H1 (cell line): ENCODE measurements around the gene ACOT9.

ENCODE experiments used
- FOSL1 ChIP-seq: IDR thresholded peaks from 2 replicates; pipeline ENCODE4 v1.6.1; 2011; ENCODE audit warnings: mild to moderate bottlenecking, low read depth, low read length, moderate library complexity; ENCODE audit not compliant: insufficient read depth
- GABPA ChIP-seq: IDR thresholded peaks from 2 replicates; pipeline ENCODE4 v1.6.1; 2011; ENCODE audit warnings: mild to moderate bottlenecking, low read length, moderate library complexity, borderline replicate concordance; ENCODE audit not compliant: insufficient read depth
- GTF2F1 ChIP-seq: IDR thresholded peaks from 2 replicates; pipeline ENCODE4 v1.6.1; 2012; ENCODE audit warnings: low read depth, low read length, improper control_type of control experiment, borderline replicate concordance
- MAFK ChIP-seq: IDR thresholded peaks from 2 replicates; pipeline ENCODE4 v1.6.1; 2012; ENCODE audit warnings: low read depth, mild to moderate bottlenecking, improper control_type of control experiment, low read length
- PHF8 ChIP-seq: fragments of 200-600 bp; sonication (generic); conservative IDR thresholded peaks from 2 replicates; pipeline ENCODE4 v1.7.1; 2012; ENCODE audit warnings: low read depth, mild to moderate bottlenecking, inconsistent platforms, low read length, moderate library complexity
- RAD21 ChIP-seq, 2 experiments: IDR thresholded peaks in 1 of 2; conservative IDR thresholded peaks in 1 of 2; 2 replicates each; pipeline ENCODE4 v1.6.1; 2011; ENCODE audit warnings: low read depth in 2 of 2, low read length in 2 of 2, improper control_type of control experiment in 1 of 2, inconsistent platforms in 1 of 2, mild to moderate bottlenecking in 1 of 2, moderate library complexity in 1 of 2
- RXRA ChIP-seq: IDR thresholded peaks from 2 replicates; pipeline ENCODE4 v1.6.1; 2011; ENCODE audit warnings: low read depth, mild to moderate bottlenecking, low read length, moderate library complexity; ENCODE audit not compliant: insufficient read depth
- SP1 ChIP-seq: IDR thresholded peaks from 2 replicates; pipeline ENCODE4 v1.6.1; 2011; ENCODE audit warnings: low read depth, low read length
- TAF1 ChIP-seq: IDR thresholded peaks from 2 replicates; pipeline ENCODE4 v1.6.1; 2011; ENCODE audit warnings: mild to moderate bottlenecking, low read depth, low read length
- TBP ChIP-seq: IDR thresholded peaks from 2 replicates; pipeline ENCODE4 v1.6.1; 2011; ENCODE audit warnings: low read depth, low read length, improper control_type of control experiment
- TF ChIP-seq, protein P1 (sequence below), 3 experiments: IDR thresholded peaks; 1 replicate in 2 of 3; 2 replicates in 1 of 3; pipeline versions ENCODE4 v1.5.1 to v1.6.1; 2011; ENCODE audit warnings: low read length in 3 of 3, mild to moderate bottlenecking in 3 of 3, inconsistent platforms in 2 of 3, low read depth in 1 of 3, moderate library complexity in 1 of 3; ENCODE audit not compliant: insufficient read depth in 1 of 3; ENCODE audit errors: control extremely low read depth in 1 of 3

- TF ChIP-seq SP1: no peak
- TF ChIP-seq, protein P1, sequence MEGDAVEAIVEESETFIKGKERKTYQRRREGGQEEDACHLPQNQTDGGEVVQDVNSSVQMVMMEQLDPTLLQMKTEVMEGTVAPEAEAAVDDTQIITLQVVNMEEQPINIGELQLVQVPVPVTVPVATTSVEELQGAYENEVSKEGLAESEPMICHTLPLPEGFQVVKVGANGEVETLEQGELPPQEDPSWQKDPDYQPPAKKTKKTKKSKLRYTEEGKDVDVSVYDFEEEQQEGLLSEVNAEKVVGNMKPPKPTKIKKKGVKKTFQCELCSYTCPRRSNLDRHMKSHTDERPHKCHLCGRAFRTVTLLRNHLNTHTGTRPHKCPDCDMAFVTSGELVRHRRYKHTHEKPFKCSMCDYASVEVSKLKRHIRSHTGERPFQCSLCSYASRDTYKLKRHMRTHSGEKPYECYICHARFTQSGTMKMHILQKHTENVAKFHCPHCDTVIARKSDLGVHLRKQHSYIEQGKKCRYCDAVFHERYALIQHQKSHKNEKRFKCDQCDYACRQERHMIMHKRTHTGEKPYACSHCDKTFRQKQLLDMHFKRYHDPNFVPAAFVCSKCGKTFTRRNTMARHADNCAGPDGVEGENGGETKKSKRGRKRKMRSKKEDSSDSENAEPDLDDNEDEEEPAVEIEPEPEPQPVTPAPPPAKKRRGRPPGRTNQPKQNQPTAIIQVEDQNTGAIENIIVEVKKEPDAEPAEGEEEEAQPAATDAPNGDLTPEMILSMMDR (IDR thresholded peaks at IDR 0.05; ENCODE audit: control extremely low read depth in 1 of 3, insufficient read depth in 1 of 3, low read depth in 1 of 3, low read length in 3 of 3): no peak
- TF ChIP-seq TAF1: peak; percentile 65
- no peak for TF ChIP-seq RXRA
- no peak for TF ChIP-seq RAD21 (IDR thresholded peaks at IDR 0.05 in 1 of 2, conservative IDR thresholded peaks at IDR 0.05 in 1 of 2; ENCODE audit: low read depth in 2 of 2, low read length in 2 of 2)
- no peak for TF ChIP-seq TBP
- TF ChIP-seq MAFK: no peak
- peak; percentile 76 for TF ChIP-seq PHF8
- no peak for TF ChIP-seq GABPA
- TF ChIP-seq GTF2F1: no peak
- no peak for TF ChIP-seq FOSL1
Observed at GRCh38 chrX:23667239-23668177, 75.6 kb downstream of the ACOT9 start, which contains the start of gene PRDX4.
